Chondrocyte (in vitro differentiated cells): Measurements from ENCODE around the gene CADM2. TPM values are rescaled to one million over a fixed set of nuclear protein-coding genes. Genes with fewer than 3 reads are reported as not detected.

Source experiments
- DNase-seq: peaks from one replicate; pipeline ENCODE4 v3.0.0; 2021; ENCODE audit warnings: mixed read lengths, low spot score
- H3K27ac Mint-ChIP-seq: one replicate; pipeline ENCODE4 v1.8.0; 2021; ENCODE audit warnings: mild to moderate bottlenecking, moderate library complexity, mixed read lengths; ENCODE audit not compliant: unreplicated experiment
- H3K27me3 Mint-ChIP-seq: 2 replicates; pipeline ENCODE4 v1.8.0; 2021; ENCODE audit warnings: low read depth, mixed read lengths
- H3K36me3 Mint-ChIP-seq: 2 replicates; pipeline ENCODE4 v1.8.0; 2021; ENCODE audit warnings: low read depth, mixed read lengths
- H3K4me1 Mint-ChIP-seq: 2 replicates; pipeline ENCODE4 v1.8.0; 2021; ENCODE audit warnings: low read depth, mild to moderate bottlenecking, mixed read lengths
- H3K4me3 Mint-ChIP-seq: one replicate; pipeline ENCODE4 v1.8.0; 2021; ENCODE audit warnings: mild to moderate bottlenecking, moderate library complexity, mixed read lengths; ENCODE audit not compliant: unreplicated experiment
- H3K9me3 Mint-ChIP-seq: 2 replicates; pipeline ENCODE4 v1.8.0; 2021; ENCODE audit warnings: low read depth, mixed read lengths
- total RNA-seq: library from RNA; stranded (reverse); gene quantifications from 3 replicates; pipeline ENCODE4 v1.2.1, GENCODE V29; 2021
- TF ChIP-seq, protein P1 (sequence below): fragments of 200-600 bp; sonication (generic); IDR thresholded peaks from 2 replicates; pipeline ENCODE4 v1.5.0; 2021; ENCODE audit warnings: antibody characterized with exemption, mild to moderate bottlenecking, moderate library complexity

Gene CADM2
- total RNA-seq, 1 donor from 2014 or later, result 1.1 TPM

DNA sequence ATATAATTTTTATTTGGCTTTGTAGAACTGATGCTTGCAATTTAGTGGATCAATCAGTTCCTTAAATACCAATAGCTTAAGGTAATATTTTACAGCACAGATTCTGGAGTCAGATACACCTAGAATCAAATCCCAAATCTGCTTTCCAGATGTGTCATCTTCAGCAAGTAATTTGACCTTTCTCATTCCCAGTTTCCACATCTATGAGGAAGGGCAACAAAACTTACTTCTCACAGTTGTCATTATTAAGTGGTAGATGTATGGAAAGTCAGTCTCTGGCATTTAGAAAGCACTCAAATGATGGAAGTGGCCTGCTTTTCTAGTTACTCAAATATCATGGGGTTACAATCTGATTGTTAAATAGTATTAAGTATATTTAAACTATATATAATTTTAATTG lies 767.0 kb downstream of the CADM2 start:
- H3K27ac Mint-ChIP-seq, result no peak overlapping the region
- DNase-seq, result no peak
- H3K4me1 Mint-ChIP-seq, result no peaks in the 10 kb centered on the region
- TF ChIP-seq, protein P1, sequence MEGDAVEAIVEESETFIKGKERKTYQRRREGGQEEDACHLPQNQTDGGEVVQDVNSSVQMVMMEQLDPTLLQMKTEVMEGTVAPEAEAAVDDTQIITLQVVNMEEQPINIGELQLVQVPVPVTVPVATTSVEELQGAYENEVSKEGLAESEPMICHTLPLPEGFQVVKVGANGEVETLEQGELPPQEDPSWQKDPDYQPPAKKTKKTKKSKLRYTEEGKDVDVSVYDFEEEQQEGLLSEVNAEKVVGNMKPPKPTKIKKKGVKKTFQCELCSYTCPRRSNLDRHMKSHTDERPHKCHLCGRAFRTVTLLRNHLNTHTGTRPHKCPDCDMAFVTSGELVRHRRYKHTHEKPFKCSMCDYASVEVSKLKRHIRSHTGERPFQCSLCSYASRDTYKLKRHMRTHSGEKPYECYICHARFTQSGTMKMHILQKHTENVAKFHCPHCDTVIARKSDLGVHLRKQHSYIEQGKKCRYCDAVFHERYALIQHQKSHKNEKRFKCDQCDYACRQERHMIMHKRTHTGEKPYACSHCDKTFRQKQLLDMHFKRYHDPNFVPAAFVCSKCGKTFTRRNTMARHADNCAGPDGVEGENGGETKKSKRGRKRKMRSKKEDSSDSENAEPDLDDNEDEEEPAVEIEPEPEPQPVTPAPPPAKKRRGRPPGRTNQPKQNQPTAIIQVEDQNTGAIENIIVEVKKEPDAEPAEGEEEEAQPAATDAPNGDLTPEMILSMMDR, result no peak
- no peak overlapping the region for H3K4me3 Mint-ChIP-seq
- no peaks in the 10 kb centered on the region for H3K36me3 Mint-ChIP-seq
- H3K9me3 Mint-ChIP-seq, result no peaks in the 10 kb centered on the region
- peaks cover 7% of the 10 kb centered on the region for H3K27me3 Mint-ChIP-seq

DNA sequence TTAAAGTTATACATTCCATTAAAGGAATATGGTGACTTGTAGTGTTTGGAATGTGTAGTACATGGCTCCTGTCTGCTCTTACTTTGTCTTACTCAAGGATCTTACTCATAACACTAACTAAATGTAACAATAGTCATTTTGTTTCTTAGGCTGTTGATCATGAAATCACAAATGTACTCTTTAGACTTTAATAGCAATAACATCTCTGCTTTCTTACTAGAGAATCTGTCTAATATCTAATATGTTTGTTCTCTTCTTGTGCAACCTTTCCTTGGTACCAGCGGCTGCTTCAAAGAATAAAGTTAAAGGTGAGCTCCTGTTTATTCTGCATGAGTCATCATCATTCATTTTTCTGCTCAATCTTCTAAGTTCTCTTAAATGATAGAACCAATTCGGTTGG lies 767.5 kb downstream of the CADM2 start:
- Mint-ChIP-seq H3K4me1 (no peaks in the 10 kb centered on the region), H3K4me3 (no peak overlapping the region), H3K36me3 (no peaks in the 10 kb centered on the region), H3K27me3 (peaks cover 7% of the 10 kb centered on the region), H3K27ac (no peak overlapping the region), H3K9me3 (no peaks in the 10 kb centered on the region)
- TF ChIP-seq, protein P1, result no peak
- DNase-seq, result no peak

DNA sequence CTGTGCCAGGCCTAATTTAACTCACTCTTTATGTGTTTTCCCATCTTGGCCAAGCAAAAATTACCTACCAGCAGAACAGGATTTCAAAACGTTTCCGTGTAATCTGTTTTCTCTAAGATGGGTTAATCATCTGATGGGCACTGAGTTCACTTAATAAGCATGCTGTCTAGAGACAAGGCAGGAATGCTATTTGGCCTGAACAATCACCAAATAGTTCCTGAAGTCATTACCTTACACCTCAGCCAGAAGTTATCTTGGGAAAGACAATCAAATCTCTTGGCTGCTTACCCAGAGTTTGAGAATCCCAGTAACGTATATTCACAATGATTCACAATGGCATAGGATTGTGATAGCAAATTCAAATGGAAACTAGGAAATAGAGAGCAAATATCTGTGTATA lies 779.1 kb downstream of the CADM2 start:
- Mint-ChIP-seq H3K4me3 (no peak overlapping the region), H3K36me3 (no peaks in the 10 kb centered on the region), H3K27me3 (peaks cover 12% of the 10 kb centered on the region), H3K27ac (no peak overlapping the region), H3K4me1 (no peaks in the 10 kb centered on the region), H3K9me3 (no peaks in the 10 kb centered on the region)
- DNase-seq, result no peak
- TF ChIP-seq, protein P1, result no peak

DNA sequence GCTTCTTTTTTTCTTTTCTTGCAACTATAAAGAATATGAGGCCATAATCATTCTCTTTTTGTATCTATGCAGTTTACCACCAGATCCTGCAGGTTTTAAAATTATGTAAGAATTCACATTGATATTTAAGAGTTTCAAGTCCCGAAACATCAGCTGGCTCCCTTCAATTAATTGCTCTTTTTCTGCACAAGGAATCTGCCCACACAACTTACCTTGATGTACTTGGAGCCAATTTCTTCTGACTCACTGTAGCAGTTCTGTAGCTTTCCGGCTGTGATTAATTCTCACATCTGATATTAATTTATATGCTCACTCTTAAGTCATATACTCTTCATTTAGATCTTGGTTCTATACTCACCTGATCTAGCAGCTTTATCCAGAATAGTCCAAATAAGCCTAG lies 781.8 kb downstream of the CADM2 start:
- peaks cover 11% of the 10 kb centered on the region for H3K27me3 Mint-ChIP-seq
- no peak overlapping the region for H3K27ac Mint-ChIP-seq
- no peaks in the 10 kb centered on the region for H3K36me3 Mint-ChIP-seq
- no peak for DNase-seq
- no peaks in the 10 kb centered on the region for H3K9me3 Mint-ChIP-seq
- H3K4me3 Mint-ChIP-seq, result no peak overlapping the region
- H3K4me1 Mint-ChIP-seq, result no peaks in the 10 kb centered on the region
- TF ChIP-seq, protein P1, result no peak

DNA sequence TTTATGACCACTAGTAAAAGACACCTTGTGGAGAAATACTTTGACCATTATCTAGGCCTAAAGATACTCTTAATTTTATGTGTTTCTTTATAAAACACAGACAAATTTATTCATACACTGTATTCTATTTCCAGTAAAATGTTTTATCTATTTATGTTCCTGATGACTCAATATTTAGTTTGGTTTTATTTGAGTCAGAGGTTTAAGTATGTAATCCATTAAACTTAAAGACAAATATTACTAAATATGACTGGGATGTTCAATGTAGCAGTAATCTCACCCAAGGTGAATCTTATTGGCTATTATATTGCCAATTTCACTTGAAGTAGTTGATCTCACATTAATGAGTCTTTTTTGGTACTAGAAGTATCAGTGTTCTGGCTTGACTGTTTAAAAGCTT lies 799.7 kb downstream of the CADM2 start:
- TF ChIP-seq, protein P1, result no peak
- H3K4me3 Mint-ChIP-seq, result no peak overlapping the region
- no peaks in the 10 kb centered on the region for H3K4me1 Mint-ChIP-seq
- H3K27ac Mint-ChIP-seq, result no peak overlapping the region
- no peak for DNase-seq
- no peaks in the 10 kb centered on the region for H3K36me3 Mint-ChIP-seq
- H3K27me3 Mint-ChIP-seq, result peaks cover 4% of the 10 kb centered on the region
- H3K9me3 Mint-ChIP-seq, result peaks cover 8% of the 10 kb centered on the region
